Suppressor macrophage (primary cell): ENCODE data around the gene SRGAP2.
"Not testable (repeated sequence)": the region's sequence is repeated elsewhere in the genome, so short reads cannot be mapped to it uniquely, and the experiment has no call there.

Experiments
- DNase-seq, 4 experiments: peaks; one replicate each; pipeline ENCODE4 v3.0.0-alpha.2; 2020 to 2022

The SRGAP2 gene

DNA sequence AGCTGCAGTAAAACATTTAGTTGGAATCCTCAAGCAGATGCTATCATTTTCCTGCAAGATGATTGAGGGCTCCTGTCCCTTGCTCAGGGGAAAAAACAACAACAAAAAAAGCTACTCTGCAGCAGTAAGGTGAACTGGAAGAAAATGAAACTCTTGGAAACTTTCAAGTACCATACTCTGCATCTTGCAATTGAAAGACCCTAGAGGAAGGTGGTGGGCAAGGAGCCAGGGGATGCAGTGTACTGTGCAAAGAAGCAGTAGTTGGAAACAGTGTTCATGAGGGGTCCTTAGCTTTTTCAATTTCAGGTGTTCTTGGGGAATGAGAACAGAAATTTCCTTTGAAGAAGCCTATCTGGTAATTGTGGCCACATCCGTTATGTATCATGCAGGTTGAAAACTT is 7.5 kb downstream of the SRGAP2 start:
- not testable (repeated sequence) for DNase-seq

- not testable (repeated sequence) for DNase-seq
Measured at GRCh38 chr1:206215600-206216392, 12.5 kb downstream of the SRGAP2 start.

DNA sequence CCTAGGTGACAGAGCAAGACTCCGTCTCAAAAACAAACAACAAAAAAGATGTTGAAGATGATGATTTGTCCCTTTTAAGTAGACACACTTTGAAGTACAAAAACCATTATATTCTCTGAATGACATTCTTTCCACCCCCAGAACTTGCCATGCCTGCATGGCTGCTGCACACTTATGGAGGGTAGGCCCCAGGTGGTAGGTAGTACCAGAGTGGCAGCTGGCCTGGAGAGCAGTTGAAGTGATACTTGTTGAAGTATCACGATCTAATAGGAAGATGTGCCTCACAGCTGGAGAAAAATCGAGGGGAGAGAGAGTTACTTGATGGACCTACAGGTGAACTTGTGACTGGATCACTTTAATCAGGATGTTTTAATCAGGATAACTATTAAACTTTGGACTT is 14.9 kb downstream of the SRGAP2 start:
- DNase-seq: not testable (repeated sequence)

- DNase-seq: not testable (repeated sequence)
Measured at GRCh38 chr1:206218765-206219164, 15.4 kb downstream of the SRGAP2 start.

GRCh38 chr1:206219514-206220331 is 16.4 kb downstream of the SRGAP2 start:
- not testable (repeated sequence) for DNase-seq

DNA sequence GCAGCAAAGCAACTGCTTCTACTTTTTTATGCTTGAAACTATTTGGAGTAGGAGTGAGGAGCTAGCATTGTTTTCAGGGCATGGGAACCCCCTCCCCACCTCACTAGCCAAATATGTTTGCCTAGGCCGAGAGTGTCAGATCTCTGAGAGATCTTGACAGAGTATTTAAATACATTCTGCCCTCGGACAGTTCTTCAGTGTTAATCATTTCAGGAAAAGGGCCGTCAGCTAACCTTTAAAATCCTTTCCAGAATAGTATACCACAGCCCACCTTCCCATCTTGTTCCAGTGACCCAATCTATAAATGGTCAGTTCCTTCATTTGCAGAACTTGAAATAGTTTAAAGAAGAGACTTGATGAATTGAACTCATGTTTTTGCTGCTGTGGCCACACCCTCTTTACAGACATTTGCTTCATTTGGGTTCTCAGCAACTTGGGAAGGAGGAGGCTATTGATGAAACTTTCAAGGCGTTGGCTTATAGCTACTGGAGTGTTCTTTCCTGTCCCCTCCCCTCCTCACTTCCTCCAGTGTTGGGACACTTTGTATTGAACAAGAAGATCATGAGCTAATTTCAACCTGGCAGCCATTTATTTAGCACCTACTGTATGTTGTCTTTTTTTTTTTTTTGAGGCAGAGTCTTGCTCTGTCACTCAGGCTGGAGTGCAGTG is 17.1 kb downstream of the SRGAP2 start:
- DNase-seq: peak; percentile 1 to 39 (median 21)

GRCh38 chr1:206221585-206221984 is 18.2 kb downstream of the SRGAP2 start:
- DNase-seq: not testable (repeated sequence)

DNA sequence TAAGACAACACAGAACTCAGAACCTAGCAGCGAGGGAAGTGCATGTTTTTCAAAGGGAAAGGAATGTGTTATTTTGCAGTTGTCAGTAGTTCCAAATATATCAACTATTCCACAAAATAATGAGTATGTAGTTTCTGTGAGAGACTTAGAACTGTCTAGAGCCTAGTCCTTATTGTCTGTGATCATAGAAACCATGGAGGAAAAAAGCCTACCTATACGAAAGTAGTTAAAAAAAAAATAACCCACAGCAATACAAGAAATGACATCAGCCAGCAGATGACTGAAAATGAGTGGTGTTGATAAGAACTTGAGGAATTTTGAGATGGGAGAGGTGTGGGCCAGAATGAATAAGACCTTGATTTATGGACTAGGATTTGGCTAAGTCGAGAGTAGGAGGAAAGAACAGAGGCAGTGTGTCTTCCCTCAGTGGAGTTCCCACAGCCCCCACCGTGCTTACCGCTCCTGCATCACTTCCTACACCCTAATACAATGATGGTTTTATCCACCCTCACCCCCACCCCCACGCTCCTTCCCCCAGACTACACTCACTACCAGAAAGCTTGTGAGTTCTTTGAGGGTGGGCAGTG is 20.9 kb downstream of the SRGAP2 start:
- not testable (repeated sequence) for DNase-seq

DNA sequence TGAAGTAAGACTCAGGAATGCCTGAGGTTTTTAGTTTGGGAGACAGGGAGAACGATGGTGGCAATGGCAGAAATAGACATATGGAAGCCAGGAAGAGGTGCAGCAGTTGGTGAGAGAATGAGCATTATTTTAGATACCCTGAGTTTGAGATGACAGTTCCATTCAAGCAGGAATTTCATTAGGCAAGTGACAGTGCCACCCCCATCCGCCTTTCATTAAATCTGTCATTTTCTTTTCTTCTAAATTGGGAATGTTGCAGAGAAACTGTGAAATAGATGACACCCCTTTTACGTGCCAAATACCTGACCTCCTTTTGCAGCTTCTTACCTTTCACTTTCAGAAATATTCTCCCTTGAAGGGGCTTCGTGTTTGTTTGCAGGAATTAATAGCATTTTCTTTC is 22.0 kb downstream of the SRGAP2 start:
- not testable (repeated sequence) for DNase-seq

DNA sequence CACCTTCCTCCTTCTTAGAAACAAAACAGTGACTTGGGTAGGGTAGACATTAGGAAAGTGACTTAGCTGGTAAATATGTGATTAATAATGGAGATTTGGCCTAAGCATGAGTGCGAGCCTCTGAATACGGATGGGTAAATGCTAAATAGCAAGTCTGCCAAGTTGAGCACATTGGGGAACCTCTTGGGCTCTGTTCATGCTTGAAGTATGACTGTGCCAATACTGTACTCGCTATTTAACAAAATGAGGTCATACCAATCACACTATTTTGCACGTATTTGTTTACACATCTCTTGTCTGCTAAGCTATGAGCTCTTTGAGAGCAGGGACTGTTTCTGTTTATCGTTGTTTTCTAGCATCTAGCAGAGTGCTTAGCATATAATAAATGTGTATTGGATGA is 23.5 kb downstream of the SRGAP2 start:
- not testable (repeated sequence) for DNase-seq

- DNase-seq: not testable (repeated sequence)
Measured at GRCh38 chr1:206229286-206229685, 25.9 kb downstream of the SRGAP2 start.

GRCh38 chr1:206231989-206232388 is 28.6 kb downstream of the SRGAP2 start:
- DNase-seq: not testable (repeated sequence)

DNA sequence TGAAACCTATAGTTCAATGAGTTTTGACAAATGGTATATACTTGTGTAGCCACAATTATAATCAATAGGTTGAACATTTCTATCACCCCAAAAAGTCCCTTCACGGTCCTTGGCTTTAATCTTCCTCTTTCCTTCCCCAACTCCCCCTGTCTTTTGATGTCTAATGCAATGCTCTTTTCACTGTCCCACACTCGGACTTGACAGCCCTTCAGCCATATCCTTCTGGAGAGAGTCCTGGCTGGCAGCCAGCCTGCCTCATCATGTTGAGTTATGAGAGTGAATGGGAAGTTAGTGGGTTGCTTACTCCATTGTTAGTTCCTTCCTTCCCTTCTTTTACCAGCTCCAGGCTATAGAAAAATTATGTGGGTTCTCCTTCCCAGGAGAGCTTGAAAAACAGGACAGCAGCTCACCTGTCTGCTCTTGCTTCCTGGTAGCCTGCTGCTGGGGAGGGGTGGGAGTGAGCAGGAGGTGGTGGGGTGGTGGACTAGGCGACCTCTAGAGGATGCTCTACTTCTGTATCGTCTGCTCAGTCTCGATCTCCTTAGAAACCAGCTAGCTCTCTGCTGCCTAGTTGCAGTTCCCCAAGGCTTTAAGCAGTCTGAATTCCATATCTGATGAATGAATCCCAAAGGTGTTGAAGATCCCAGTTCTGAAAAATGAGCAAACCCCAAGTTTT is 29.8 kb downstream of the SRGAP2 start:
- not testable (repeated sequence) for DNase-seq

GRCh38 chr1:206234189-206234916 is 31.0 kb downstream of the SRGAP2 start:
- DNase-seq: not testable (repeated sequence)

- not testable (repeated sequence) for DNase-seq
Measured at GRCh38 chr1:206235190-206235589, 31.8 kb downstream of the SRGAP2 start.

- DNase-seq: peak; percentile 16 to 61 (median 37)
Measured at GRCh38 chr1:206240288-206240687, 36.9 kb downstream of the SRGAP2 start.

DNA sequence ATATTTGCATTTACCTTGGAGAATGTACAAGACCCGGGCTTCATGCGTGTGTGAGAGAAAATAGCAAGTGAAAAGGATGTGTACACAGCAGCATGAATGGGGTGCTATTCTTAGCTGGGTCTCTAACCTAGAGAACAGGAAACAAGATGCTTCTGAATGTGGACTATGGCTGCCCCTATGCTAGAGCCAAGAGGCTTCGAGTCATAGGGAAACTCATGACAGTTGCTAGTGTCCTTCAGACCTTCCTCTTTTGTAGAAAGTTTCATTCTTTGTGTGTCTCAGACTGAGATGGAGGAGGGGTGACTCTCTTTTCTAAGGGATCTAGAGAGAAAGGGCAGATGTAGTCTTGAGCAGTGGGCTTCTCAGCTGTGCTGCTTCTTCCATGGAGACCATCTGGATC is 40.0 kb downstream of the SRGAP2 start:
- peak; percentile 53 to 79 (median 69) for DNase-seq

DNA sequence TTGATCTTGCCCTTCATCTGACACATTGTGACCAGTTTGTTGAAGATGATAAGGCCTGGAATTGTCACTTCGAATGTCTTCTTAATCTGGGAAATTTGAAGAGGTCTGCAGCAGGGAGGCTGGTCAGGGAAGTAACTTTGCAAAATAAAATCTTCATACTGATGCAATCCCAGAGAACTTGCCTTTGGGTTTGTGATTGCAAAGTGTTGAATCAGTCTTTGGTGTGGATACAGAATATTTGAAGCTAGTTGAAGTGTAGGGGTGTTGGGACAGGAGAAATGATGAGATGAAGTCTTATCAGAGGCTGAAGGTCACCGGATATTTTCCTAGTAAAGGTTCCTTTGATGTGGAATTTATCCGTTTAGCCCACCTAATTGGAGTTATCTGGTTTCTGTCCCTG is 42.1 kb downstream of the SRGAP2 start:
- DNase-seq: not testable (repeated sequence)

GRCh38 chr1:206246129-206246886 is 43.0 kb downstream of the SRGAP2 start:
- DNase-seq: not testable (repeated sequence)

DNA sequence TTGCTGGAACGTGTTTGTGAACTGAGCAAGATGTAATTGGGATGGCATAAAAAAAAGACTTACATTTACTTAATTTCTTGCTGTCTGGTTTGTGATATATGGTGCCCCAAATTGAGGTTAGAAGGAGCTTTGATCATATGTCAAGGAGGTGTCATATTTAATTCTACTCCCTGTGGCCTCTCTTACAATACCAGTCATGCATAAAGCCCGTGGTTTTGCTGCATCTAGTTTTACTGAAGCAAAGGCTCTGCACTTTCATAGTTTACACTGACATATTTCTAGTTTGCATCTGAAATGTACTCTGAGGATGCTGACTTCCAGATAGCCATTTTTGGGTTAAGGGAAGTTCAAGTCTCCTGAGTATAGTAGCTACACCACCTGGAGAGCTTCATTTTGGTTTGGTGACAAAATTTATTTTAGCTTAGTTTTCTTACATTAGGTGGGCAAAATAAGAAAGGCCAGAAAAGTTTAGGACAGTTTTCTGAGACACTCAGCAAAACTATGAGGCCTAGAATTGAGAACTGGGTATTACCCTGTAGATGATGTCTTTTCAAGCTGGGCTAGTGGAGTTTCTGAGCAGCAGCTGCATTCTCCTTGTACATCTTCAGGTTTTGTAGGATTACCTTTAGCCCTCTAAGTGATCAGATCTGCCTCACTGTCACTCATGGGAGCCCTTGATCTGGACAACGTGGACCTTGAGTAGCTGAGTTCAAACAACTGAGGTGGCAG is 47.8 kb downstream of the SRGAP2 start:
- not testable (repeated sequence) for DNase-seq
